ENCODE data around the gene TIMM8B. TPM values are rescaled to one million over a fixed set of nuclear protein-coding genes. Genes with fewer than 3 reads are reported as not detected.

The TIMM8B gene
- total and polyA plus RNA-seq, 9 of the 15 experiments (the other 6 are each of a cell fraction or from before 2014, with no cell fraction given), result 95.8 to 338 (median 145) TPM

DNA sequence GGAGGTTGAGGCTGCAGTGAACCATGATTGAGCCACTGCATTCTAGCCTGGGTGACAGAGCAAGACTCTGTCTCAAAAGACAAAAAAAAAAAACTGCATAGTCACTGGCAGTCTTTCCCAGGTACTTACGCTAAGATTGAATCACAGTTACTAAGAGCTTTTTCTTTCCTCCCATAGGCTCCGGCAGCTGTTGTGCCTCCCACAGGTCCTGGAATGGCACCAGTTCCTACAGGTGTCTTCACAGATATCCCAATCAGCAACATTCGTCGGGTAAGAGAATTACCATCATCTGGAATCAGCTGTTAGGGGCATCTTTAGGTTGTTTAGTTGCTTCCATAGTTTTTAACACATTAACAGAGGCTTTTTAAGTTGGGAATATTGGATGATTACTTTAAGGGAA is 41.6 kb downstream of the TIMM8B start (continued):
- TF ChIP-seq SNRNP70 (optimal IDR thresholded peaks at IDR 0.05; ENCODE audit: low read depth, low read length), result no peak
- no peak for TF ChIP-seq TBP (optimal IDR thresholded peaks at IDR 0.05; ENCODE audit: low read depth, low read length)
- TF ChIP-seq RB1 (IDR thresholded peaks at IDR 0.05; ENCODE audit: low read depth), result no peak
- no peak for TF ChIP-seq ZNF253 (CRISPR knock-in tag; conservative IDR thresholded peaks at IDR 0.05)
- TF ChIP-seq BMI1 (IDR thresholded peaks at IDR 0.05; ENCODE audit: low read length), result no peak
- TF ChIP-seq TEAD1 (CRISPR knock-in tag; IDR thresholded peaks at IDR 0.05), result no peak
- no peak for TF ChIP-seq ZNF407 (IDR thresholded peaks at IDR 0.05; ENCODE audit: low read depth)
- no peak for TF ChIP-seq POLR2A (conservative IDR thresholded peaks at IDR 0.05)
- TF ChIP-seq TRIM24 (IDR thresholded peaks at IDR 0.05), result peak; percentile 62 to 76
- TF ChIP-seq, protein P1, sequence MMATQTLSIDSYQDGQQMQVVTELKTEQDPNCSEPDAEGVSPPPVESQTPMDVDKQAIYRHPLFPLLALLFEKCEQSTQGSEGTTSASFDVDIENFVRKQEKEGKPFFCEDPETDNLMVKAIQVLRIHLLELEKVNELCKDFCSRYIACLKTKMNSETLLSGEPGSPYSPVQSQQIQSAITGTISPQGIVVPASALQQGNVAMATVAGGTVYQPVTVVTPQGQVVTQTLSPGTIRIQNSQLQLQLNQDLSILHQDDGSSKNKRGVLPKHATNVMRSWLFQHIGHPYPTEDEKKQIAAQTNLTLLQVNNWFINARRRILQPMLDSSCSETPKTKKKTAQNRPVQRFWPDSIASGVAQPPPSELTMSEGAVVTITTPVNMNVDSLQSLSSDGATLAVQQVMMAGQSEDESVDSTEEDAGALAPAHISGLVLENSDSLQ (IDR thresholded peaks at IDR 0.05), result peak; percentile 51; the same call in 1 of the 2 replicates
- TF ChIP-seq, protein P2, sequence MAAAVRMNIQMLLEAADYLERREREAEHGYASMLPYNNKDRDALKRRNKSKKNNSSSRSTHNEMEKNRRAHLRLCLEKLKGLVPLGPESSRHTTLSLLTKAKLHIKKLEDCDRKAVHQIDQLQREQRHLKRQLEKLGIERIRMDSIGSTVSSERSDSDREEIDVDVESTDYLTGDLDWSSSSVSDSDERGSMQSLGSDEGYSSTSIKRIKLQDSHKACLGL (CRISPR knock-in tag; IDR thresholded peaks at IDR 0.05; ENCODE audit: borderline replicate concordance, poor library complexity, severe bottlenecking), result no peak
- TF ChIP-seq NFE2L1 (tag; IDR thresholded peaks at IDR 0.05; ENCODE audit: borderline replicate concordance, low read depth), result peak; percentile 70
- no peak for TF ChIP-seq SMARCB1 (IDR thresholded peaks at IDR 0.05; ENCODE audit: insufficient read length, low read depth)
- TF ChIP-seq ZNF586 (CRISPR knock-in tag; conservative IDR thresholded peaks at IDR 0.05), result no peak
- no peak for TF ChIP-seq ELF2 (CRISPR knock-in tag; IDR thresholded peaks at IDR 0.05)
- no peak for TF ChIP-seq KAT2B (IDR thresholded peaks at IDR 0.05; ENCODE audit: low read depth, low read length)
- TF ChIP-seq EP400 (IDR thresholded peaks at IDR 0.05), result no peak
- TF ChIP-seq MAFK (IDR thresholded peaks at IDR 0.05; ENCODE audit: low read length), result peak; percentile 63
- peak; percentile 93 for TF ChIP-seq ARID1B (IDR thresholded peaks at IDR 0.05)
- TF ChIP-seq CBFA2T2 (conservative IDR thresholded peaks at IDR 0.05), result peak; percentile 85
- TF ChIP-seq ZNF174 (CRISPR knock-in tag; IDR thresholded peaks at IDR 0.05), result no peak
- TF ChIP-seq KAT8 (IDR thresholded peaks at IDR 0.05; ENCODE audit: low read depth), result no peak
- no peak for TF ChIP-seq HDGF (IDR thresholded peaks at IDR 0.05)
- TF ChIP-seq CHD1 (IDR thresholded peaks at IDR 0.05; ENCODE audit: low read length), result no peak
